ENCODE data around the gene GATA2.

GRCh38 chr3:128502712-128503111, 9.7 kb upstream of the GATA2 start:
- TF ChIP-seq POLR2A (IDR thresholded peaks at IDR 0.05) (no peak), POLR2AphosphoS5 (IDR thresholded peaks at IDR 0.05) (no peak)
- TF ChIP-seq, protein P1, sequence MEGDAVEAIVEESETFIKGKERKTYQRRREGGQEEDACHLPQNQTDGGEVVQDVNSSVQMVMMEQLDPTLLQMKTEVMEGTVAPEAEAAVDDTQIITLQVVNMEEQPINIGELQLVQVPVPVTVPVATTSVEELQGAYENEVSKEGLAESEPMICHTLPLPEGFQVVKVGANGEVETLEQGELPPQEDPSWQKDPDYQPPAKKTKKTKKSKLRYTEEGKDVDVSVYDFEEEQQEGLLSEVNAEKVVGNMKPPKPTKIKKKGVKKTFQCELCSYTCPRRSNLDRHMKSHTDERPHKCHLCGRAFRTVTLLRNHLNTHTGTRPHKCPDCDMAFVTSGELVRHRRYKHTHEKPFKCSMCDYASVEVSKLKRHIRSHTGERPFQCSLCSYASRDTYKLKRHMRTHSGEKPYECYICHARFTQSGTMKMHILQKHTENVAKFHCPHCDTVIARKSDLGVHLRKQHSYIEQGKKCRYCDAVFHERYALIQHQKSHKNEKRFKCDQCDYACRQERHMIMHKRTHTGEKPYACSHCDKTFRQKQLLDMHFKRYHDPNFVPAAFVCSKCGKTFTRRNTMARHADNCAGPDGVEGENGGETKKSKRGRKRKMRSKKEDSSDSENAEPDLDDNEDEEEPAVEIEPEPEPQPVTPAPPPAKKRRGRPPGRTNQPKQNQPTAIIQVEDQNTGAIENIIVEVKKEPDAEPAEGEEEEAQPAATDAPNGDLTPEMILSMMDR (IDR thresholded peaks at IDR 0.05) = no peak
